ENCODE results near the gene SNX5. TPM values are rescaled to one million over a fixed set of nuclear protein-coding genes. Genes with fewer than 3 reads are reported as not detected.

SNX5 gene
- total RNA-seq, 2 experiments from 2014 or later, result 234 to 256 TPM

GRCh38 chr20:17990278-17990972, 21.8 kb upstream of the SNX5 start:
- no peak overlapping the region for H3K27ac Mint-ChIP-seq
- no peak overlapping the region for H3K4me3 Mint-ChIP-seq
- H3K36me3 Mint-ChIP-seq, result peaks cover 20% of the 10 kb centered on the region
- intact Hi-C loops (cut with micrococcal nuclease), result loop anchor here (5.0 kb wide), 1 partner anchor 378 kb away; no protein-coding TSS in a partner anchor
- H3K27me3 Mint-ChIP-seq, result no peaks in the 10 kb centered on the region
- no peak for DNase-seq
- H3K4me1 Mint-ChIP-seq (ENCODE audit: low read depth), result peaks cover 31% of the 10 kb centered on the region
- POLR2A ChIA-PET, result interaction anchor here (0.6 to 1.0 kb wide), 3 partner anchors 14 to 295 kb away, joined by 3 read pairs; no protein-coding TSS in a partner anchor
- H3K9me3 Mint-ChIP-seq, result no peaks in the 10 kb centered on the region
- CTCF ChIA-PET, result interaction anchor here (6.9 kb wide), 1 partner anchor 24 kb away, joined by 31 read pairs; no protein-coding TSS in a partner anchor

GRCh38 chr20:17987988-17988387, 19.4 kb upstream of the SNX5 start:
- Mint-ChIP-seq H3K4me3 (no peak overlapping the region), H3K4me1 (ENCODE audit: low read depth) (peaks cover 22% of the 10 kb centered on the region), H3K27me3 (no peaks in the 10 kb centered on the region), H3K9me3 (no peaks in the 10 kb centered on the region), H3K27ac (no peak overlapping the region), H3K36me3 (peaks cover 22% of the 10 kb centered on the region)
- ChIA-PET POLR2A (no interaction called here), CTCF (no interaction called here)
- intact Hi-C loops (cut with micrococcal nuclease), result no loop called here
- DNase-seq, result no peak

- H3K4me3 Mint-ChIP-seq, result no peak overlapping the region
- peaks cover 11% of the 10 kb centered on the region for H3K4me1 Mint-ChIP-seq (ENCODE audit: low read depth)
- ChIA-PET CTCF (interaction anchor here (1.6 kb wide), 1 partner anchor 11 kb away, joined by 3 read pairs; no protein-coding TSS in a partner anchor), POLR2A (interaction anchor here (0.6 kb wide), 1 partner anchor 11 kb away, joined by 3 read pairs; no protein-coding TSS in a partner anchor)
- H3K27me3 Mint-ChIP-seq, result no peaks in the 10 kb centered on the region
- no peak for DNase-seq
- no peak overlapping the region for H3K27ac Mint-ChIP-seq
- intact Hi-C loops (cut with micrococcal nuclease), result no loop called here
- H3K9me3 Mint-ChIP-seq, result no peaks in the 10 kb centered on the region
- H3K36me3 Mint-ChIP-seq, result peaks cover 28% of the 10 kb centered on the region
Observed at GRCh38 chr20:17985388-17986018, 16.9 kb upstream of the SNX5 start.

GRCh38 chr20:17976305-17976704, 7.7 kb upstream of the SNX5 start:
- Mint-ChIP-seq H3K4me1 (ENCODE audit: low read depth) (peaks cover 34% of the 10 kb centered on the region), H3K9me3 (no peaks in the 10 kb centered on the region), H3K36me3 (peaks cover 44% of the 10 kb centered on the region), H3K27ac (no peak overlapping the region), H3K4me3 (no peak overlapping the region), H3K27me3 (no peaks in the 10 kb centered on the region)
- intact Hi-C loops (cut with micrococcal nuclease), result no loop called here
- POLR2A ChIA-PET, result interaction anchor here (0.6 kb wide), 1 partner anchor 14 kb away, joined by 3 read pairs; no protein-coding TSS in a partner anchor
- no peak for DNase-seq
- CTCF ChIA-PET, result interaction anchor here (1.4 kb wide), 1 partner anchor 21 kb away, joined by 5 read pairs; no protein-coding TSS in a partner anchor

GRCh38 chr20:17972121-17972520, 3.5 kb upstream of the SNX5 start:
- POLR2A ChIA-PET, result interaction anchor here (1.0 kb wide), 1 partner anchor 16 kb away, joined by 6 read pairs; no protein-coding TSS in a partner anchor
- Mint-ChIP-seq H3K9me3 (no peaks in the 10 kb centered on the region), H3K4me1 (ENCODE audit: low read depth) (peaks cover 41% of the 10 kb centered on the region), H3K4me3 (peak overlapping the region; percentile 96), H3K27me3 (no peaks in the 10 kb centered on the region), H3K36me3 (peaks cover 63% of the 10 kb centered on the region), H3K27ac (no peak overlapping the region)
- intact Hi-C loops (cut with micrococcal nuclease), result loop anchor here (2.0 kb wide), 1 partner anchor 13 kb away; no protein-coding TSS in a partner anchor
- CTCF ChIA-PET, result no interaction called here
- no peak for DNase-seq

GRCh38 chr20:17971300-17972013, 2.9 kb upstream of the SNX5 start:
- H3K9me3 Mint-ChIP-seq, result no peaks in the 10 kb centered on the region
- intact Hi-C loops (cut with micrococcal nuclease), result loop anchor here (2.0 kb wide), 1 partner anchor 13 kb away; no protein-coding TSS in a partner anchor
- peaks cover 40% of the 10 kb centered on the region for H3K4me1 Mint-ChIP-seq (ENCODE audit: low read depth)
- peak overlapping the region; percentile 45 for H3K27ac Mint-ChIP-seq
- no peak for DNase-seq
- CTCF ChIA-PET, result interaction anchor here (1.1 to 2.5 kb wide), 3 partner anchors 24 to 290 kb away, joined by 3 to 20 read pairs (median 5); partner anchors contain the start of gene RRBP1
- H3K36me3 Mint-ChIP-seq, result peaks cover 64% of the 10 kb centered on the region
- H3K27me3 Mint-ChIP-seq, result no peaks in the 10 kb centered on the region
- H3K4me3 Mint-ChIP-seq, result peak overlapping the region; percentile 96
- POLR2A ChIA-PET, result interaction anchor here (0.8 to 1.0 kb wide), 2 partner anchors 12 to 15 kb away, joined by 6 read pairs; no protein-coding TSS in a partner anchor

GRCh38 chr20:17969884-17970409, 1.4 kb upstream of the SNX5 start:
- no peaks in the 10 kb centered on the region for H3K9me3 Mint-ChIP-seq
- peak overlapping the region; percentile 96 for H3K4me3 Mint-ChIP-seq
- intact Hi-C loops (cut with micrococcal nuclease), result loop anchor here (1.0 to 10.0 kb wide), 10 partner anchors 169 to 1395 kb away; partner anchors contain the start of genes BFSP1, DSTN, DZANK1 and KIF16B
- CTCF ChIA-PET, result interaction anchor here (0.9 to 2.5 kb wide), 4 partner anchors 11 to 399 kb away, joined by 3 to 20 read pairs (median 6); no protein-coding TSS in a partner anchor
- POLR2A ChIA-PET, result interaction anchor here (1.4 to 3.5 kb wide), 3 partner anchors 10 to 538 kb away, joined by 3 to 19 read pairs (median 7); partner anchors contain the start of gene SEC23B
- peak; percentile 54 for DNase-seq
- H3K27me3 Mint-ChIP-seq, result no peaks in the 10 kb centered on the region
- peak overlapping the region; percentile 99 for H3K27ac Mint-ChIP-seq
- H3K4me1 Mint-ChIP-seq (ENCODE audit: low read depth), result peaks cover 40% of the 10 kb centered on the region
- peaks cover 66% of the 10 kb centered on the region for H3K36me3 Mint-ChIP-seq

- Mint-ChIP-seq H3K4me1 (ENCODE audit: low read depth) (peaks cover 43% of the 10 kb centered on the region), H3K27ac (peak overlapping the region; percentile 99), H3K4me3 (peak overlapping the region; percentile 96), H3K9me3 (no peaks in the 10 kb centered on the region), H3K36me3 (peaks cover 68% of the 10 kb centered on the region), H3K27me3 (no peaks in the 10 kb centered on the region)
- intact Hi-C loops (cut with micrococcal nuclease), result loop anchor here (1.0 to 10.0 kb wide), 10 partner anchors 169 to 1395 kb away; partner anchors contain the start of genes BFSP1, DSTN, DZANK1 and KIF16B
- ChIA-PET POLR2A (interaction anchor here (0.6 to 4.4 kb wide), 8 partner anchors 10 to 538 kb away, joined by 3 to 20 read pairs (median 6); partner anchors contain the start of genes DSTN, RRBP1 and SEC23B), CTCF (interaction anchor here (0.9 to 2.5 kb wide), 3 partner anchors 10 to 399 kb away, joined by 3 to 20 read pairs (median 7); no protein-coding TSS in a partner anchor)
- DNase-seq, result peak; percentile 66
Observed at GRCh38 chr20:17969278-17969883, 787 bp upstream of the SNX5 start.

- H3K4me1 Mint-ChIP-seq (ENCODE audit: low read depth), result peaks cover 44% of the 10 kb centered on the region
- no peak for DNase-seq
- H3K36me3 Mint-ChIP-seq, result peaks cover 73% of the 10 kb centered on the region
- peak overlapping the region; percentile 96 for H3K4me3 Mint-ChIP-seq
- peak overlapping the region; percentile 99 for H3K27ac Mint-ChIP-seq
- intact Hi-C loops (cut with micrococcal nuclease), result loop anchor here (1.0 to 10.0 kb wide), 11 partner anchors 8 to 1393 kb away; partner anchors contain the start of genes BFSP1, DSTN, DZANK1 and KIF16B
- no peaks in the 10 kb centered on the region for H3K27me3 Mint-ChIP-seq
- POLR2A ChIA-PET, result interaction anchor here (0.7 to 4.4 kb wide), 9 partner anchors 9 to 540 kb away, joined by 3 to 20 read pairs (median 6); partner anchors contain the start of genes DSTN, RRBP1 and SEC23B
- H3K9me3 Mint-ChIP-seq, result no peaks in the 10 kb centered on the region
- CTCF ChIA-PET, result interaction anchor here (1.2 to 3.7 kb wide), 2 partner anchors 10 to 26 kb away, joined by 4 to 31 read pairs; no protein-coding TSS in a partner anchor
Observed at GRCh38 chr20:17967521-17968365, 851 bp downstream of the SNX5 start.
